Peyer's patch (tissue), 4 donors: Measurements from ENCODE around the gene VPS4A.

Experiments used
- CTCF ChIP-seq, 6 experiments: fragments of 450-650 bp in 4 of 6; fragments of 200-600 bp in 2 of 6; sonication (generic) in 1 of 6; IDR thresholded peaks; one replicate each; pipeline ENCODE4 v1.5.1; 2017 to 2019; ENCODE audit warnings: antibody characterized with exemption in 6 of 6, mild to moderate bottlenecking in 3 of 6, moderate library complexity in 1 of 6
- POLR2A ChIP-seq, 2 donors: fragments of 450-650 bp; IDR thresholded peaks; one replicate each; pipeline ENCODE4 v1.5.1; 2017; ENCODE audit warnings: antibody characterized with exemption in 2 of 2, mild to moderate bottlenecking in 2 of 2, moderate library complexity in 2 of 2

GRCh38 chr16:69345923-69346322 is 34.8 kb downstream of the VPS4A start:
- TF ChIP-seq CTCF (IDR thresholded peaks at IDR 0.05) (no peak), POLR2A (IDR thresholded peaks at IDR 0.05) (no peak)
